HG02610 (cell line): ENCODE measurements around the gene CRACDL.
A peak's percentile ranks its signal among the peaks of the same experiment; 100 is the strongest.
"Not testable (repeated sequence)": the region's sequence is repeated elsewhere in the genome, so short reads cannot be mapped to it uniquely, and the experiment has no call there.

Source experiments
- ATAC-seq: cut with Tn5 transposase; IDR thresholded peaks from one replicate; pipeline ENCODE4 v1.9.1; 2021; ENCODE audit warnings: mild to moderate bottlenecking, moderate library complexity; ENCODE audit not compliant: unreplicated experiment

Gene CRACDL

DNA sequence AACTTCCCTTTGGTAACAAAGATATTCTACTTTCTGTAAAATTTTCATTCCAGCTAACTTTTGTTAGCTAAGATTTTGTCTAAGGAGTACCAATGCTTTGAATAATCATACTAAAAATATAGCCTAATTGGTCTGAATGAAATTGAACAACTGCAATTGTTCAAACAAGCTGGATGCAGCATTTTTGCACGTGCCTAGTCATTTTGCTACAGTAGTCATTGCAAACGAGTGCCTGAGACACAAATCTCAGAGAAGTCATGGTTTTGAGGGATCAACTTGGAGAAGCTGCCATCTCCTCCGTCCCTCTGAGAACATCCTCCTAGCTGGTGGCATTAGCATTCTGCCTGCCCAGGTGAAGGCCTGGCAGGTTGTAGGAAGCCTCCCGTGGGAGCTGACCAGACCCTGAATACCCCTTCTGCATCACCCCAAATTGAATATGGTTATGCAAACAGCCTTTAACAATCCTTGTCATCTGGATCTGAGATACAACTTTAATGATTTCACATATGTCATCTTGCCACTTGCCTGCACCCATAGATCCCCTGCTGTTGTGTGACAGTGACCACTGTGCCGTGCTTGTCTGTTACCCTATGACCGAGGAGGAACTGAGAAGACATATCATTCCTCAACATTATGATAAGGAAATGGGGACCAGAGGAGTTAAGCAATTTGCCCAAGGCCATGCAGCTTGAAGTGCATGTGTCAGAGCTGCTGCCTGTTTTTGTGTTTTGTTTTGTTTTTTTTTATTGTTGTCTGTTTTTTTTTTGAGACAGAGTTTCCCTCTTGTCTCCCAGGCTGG lies 176.0 kb downstream of the CRACDL start:
- no peak for ATAC-seq

DNA sequence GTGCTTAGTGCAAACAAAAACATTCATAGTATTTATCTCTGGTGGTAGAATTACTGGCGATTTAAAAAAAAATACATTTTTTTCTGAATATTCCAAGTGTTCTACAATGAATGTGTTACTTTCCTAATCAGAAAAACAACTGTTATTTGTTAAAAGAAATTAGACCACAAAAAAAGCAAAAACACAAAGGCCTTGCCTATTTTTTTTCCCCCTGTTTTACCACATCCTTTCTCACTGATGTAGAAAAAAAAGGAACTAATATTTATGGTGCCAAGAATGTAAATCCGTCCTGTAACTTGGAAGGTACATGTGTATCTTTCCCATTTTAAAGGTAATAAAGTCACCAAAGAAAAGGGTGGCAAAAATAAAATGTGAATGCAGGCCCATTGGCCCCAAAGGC lies 176.7 kb downstream of the CRACDL start:
- ATAC-seq: no peak

DNA sequence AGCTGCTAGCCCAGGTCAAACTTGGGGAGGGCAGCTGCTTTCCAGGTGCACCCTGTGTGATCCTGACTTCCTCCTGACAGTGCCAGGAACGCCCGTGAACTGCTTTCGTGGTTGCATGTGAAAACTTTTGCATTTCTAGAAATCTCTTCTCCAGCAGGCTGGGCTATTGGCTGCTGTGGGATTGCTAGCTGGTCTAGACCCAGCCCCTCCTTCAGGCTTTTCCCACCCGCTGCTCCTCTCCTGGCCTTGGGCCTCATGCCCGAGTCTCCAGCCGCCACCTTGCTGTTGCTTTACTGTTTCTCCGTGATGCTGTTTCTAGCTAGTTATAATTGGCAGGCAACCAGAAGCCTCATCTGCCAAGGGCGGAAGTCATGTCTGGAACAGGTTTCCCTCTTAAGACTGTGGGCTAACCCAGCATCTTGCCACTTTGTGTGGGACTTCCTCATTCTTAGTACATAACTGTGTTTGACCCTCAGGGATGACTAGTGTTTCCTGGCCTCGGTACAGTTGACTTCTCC lies 178.1 kb downstream of the CRACDL start:
- ATAC-seq: peak; percentile 83

DNA sequence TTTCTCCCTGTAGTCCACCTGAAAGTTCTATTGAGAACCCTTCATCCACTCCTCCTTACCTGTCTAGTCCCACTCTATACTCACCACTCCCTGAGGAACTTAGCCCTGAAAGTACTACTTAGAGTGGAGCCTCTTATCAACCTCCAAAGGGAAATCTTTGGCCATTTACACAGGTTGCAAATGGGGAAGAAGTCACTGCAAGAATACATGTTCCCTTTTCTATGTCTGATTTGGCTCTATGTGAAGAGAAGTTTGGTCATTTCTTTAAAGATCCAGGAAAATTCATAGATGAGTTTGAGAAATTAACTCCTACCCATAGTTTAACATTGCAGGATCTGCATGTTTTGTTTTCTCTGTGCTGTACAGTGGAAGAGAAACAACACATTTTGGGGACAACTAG lies 182.2 kb downstream of the CRACDL start:
- ATAC-seq: no peak

DNA sequence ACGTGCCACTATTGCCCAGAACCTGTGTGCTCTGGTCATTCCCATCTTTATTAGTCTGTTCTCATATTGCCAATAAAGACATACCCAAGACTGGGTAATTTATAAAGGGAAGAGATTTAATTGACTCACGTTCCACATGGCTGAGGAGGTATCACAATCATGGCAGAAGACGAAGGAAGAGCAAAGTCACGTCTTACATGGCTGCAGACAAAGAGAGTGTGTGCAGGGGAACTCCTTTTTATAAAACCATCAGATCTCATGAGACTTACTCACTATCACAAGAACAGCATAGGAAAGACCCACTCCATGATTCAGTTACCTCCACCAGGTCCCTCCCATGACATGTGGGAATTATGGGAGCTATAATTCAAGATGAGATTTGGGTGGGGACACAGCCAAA lies 183.3 kb downstream of the CRACDL start:
- ATAC-seq: not testable (repeated sequence)

DNA sequence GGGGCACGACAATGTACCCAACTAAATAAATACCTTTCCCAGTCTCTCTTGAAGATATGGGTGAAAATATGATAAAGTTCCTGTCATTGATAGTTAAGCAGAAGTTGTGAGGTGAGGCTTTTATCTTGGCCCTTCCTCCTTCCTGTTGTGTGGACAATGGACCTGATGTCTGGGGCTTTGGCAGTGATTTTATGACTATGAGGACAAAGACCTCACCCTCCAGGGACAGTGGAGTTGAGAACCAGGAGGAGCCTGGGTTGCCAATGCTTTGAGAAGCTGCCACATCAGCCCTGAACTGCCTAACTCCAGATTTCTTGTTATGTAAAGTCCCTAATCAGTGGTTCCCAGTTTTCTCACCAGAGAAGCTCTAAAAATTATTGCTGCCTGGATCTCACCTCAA lies 184.3 kb downstream of the CRACDL start:
- no peak for ATAC-seq

DNA sequence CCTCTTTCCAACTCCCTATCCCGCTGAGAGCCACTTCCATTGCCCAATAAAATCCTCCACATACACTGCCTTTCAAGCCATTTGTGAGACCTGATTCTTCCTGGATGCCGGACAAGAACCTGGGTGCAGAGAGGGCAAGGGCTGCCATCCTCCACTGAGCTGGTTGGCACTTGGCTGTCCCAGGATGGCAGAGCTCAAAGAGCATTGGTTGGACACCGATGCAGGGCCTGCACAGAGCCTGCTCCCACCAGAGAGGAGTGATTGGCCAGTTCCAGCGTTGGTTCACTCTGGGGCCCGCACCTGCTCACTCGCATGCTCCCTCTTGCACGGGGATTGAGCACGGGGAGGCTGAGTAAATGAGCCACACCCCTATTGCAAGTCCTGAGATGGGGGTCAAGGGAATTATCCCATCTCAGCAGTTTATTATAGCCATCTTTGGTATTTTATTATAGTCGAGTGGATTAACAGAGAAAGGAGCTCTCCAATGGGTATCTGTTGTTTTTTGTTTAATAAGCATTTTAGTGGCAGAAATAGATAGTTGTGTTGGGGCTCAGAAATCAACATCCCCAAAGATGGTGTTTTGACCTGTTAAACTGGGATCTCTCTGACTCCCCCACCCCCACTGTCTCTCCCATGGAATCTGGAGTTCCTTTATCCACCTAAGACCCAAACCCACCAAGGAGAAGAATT lies 185.3 kb downstream of the CRACDL start:
- no peak for ATAC-seq

DNA sequence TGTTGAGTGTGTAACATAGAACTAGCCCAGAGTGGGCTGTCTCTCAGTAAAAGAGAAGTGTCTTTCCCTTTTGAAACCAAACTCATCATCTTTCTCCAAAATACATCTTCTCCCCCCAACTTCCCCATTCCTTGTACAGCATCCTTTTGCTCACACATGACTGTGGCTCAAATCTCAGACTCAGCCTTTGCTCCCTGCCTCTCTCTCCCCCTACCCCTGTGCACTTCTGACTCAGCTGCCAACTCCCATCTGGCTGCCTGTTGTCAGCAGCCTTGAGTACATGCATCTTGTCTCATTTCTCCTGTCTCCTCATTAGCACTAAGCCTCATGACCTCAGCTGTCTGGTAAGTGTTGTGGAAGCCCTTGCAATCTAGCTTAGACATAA lies 187.0 kb downstream of the CRACDL start:
- ATAC-seq: peak; percentile 54

DNA sequence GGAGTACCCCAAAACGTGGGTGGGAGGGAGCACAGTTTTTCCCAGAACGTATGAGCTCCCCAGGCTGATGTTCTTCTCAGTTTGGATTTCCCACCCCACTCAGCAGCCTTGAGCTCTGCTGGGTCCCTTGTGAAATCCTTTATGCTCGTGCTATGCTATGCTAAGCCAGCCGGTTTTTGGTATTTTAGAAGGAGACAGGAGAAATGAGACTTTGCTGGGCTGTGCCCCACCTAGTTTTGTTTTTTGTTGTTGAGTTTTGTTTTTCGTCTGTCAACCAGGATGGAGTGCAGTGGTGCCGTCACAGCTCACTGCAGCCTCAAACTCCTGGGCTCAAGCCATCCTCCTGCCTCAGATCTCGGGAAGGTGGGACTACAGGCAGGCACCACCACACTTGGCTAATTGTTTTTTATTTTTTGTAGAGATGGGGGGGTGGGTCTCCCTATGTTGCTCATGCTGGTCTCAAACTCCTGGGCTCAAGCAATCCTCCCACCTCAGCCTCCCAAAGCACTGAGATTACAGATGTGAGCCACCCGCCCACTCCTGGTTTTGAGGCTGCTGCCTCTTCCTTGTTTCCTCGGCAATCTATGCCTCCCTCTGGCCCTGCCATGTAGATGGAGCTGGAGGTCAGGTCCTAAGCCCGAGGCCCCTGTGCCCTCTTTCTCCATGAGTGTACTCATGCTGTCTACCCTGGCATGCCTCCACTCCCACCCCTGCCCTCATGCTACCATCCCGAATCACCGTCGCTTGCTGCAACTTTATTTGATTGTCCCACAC lies 187.5 kb downstream of the CRACDL start:
- no peak for ATAC-seq

DNA sequence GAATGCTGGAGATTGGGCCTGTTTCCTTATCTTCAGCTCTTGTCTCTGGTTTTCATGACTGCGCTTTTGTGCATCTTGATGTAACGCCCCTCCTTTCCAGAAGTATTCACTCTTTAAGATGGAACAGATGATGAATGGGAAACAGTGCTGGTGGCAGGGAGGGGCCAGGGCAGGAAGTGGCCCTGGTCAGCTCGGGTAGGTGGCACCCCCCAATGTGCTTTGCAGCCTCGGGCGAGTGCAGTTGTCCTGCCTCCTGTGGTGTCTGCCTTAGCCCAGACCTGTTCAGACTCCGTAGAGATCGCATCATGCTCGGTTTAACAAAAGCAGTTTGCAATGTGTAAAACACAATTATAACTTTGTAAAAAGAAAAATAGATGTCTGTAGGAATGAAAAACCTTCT lies 188.1 kb downstream of the CRACDL start:
- ATAC-seq: no peak

DNA sequence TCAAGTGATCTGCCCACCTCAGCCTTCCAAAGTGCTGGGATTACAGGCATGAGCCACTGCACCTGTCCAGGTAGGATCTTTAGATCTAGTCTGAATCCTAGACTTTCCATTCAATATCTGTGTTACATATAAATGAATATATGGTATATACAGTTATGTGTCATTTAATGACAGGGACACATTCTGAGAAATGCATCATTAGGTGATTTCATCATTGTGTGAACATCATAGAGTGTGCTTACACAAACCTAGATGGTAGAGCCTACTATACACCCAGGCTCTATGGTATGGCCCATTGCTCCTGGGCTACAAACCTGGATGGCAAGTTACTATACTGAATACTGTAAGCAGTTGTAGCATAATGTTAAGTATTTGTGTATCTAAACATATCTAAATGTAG lies 189.6 kb downstream of the CRACDL start:
- no peak for ATAC-seq

DNA sequence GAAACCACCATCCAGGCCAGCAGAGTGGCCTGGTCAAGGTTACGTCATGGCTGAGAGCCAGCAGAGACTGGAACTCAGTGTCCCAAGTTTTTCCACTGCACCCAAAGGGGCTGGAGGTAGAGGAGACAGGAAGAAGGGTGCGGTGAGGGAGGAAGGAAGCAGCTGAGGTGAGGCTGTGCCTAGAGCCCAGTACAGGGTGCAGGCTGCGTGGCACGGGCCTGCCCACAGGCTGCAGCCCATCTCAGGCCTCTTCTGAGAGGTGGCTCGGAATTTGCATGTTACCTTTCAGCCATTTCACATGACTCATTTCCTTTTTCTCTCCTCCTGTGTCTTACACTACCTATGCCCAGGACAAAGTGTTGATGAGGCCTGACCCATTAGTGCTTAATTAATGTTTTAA lies 191.4 kb downstream of the CRACDL start:
- no peak for ATAC-seq
